ENCODE measurements around the gene TFCP2L1. TPM values are rescaled to one million over a fixed set of nuclear protein-coding genes. Genes with fewer than 3 reads are reported as not detected.
"Not testable (repeated sequence)": the region's sequence is repeated elsewhere in the genome, so short reads cannot be mapped to it uniquely, and the experiment has no call there.

TFCP2L1 gene
- total and polyA plus RNA-seq, 2 donors (not counting 3 experiments of a cell fraction or from before 2014, with no cell fraction given) = not detected

DNA sequence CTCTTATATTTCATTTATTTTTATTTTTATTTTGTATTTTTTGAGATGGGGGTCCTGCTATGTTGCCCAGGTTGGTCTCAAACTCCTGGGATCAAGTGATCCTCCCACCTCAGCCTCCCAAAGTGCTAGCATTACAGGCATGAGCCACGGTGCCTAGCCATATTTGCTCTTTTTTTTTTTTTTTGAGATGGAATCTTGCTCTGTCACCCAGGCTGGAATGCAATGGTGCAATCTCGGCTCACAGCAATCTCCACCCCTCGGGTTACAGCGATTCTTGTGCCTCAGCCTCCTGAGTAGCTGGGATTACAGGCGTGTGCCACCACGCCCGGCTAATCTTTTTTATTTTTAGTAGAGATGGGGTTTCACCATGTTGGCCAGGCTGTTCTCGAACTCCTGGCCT is 46.3 kb upstream of the TFCP2L1 start:
- intact Hi-C loops (cut with micrococcal nuclease); FAIRE-seq; H3K27me3 ChIP-seq (ENCODE audit: control insufficient read depth in 2 of 2, insufficient read depth in 2 of 2, low read length in 2 of 2); H3K4me1 ChIP-seq (ENCODE audit: control insufficient read depth, extremely low read depth, insufficient read depth, low read length); dilution Hi-C loops (cut with MboI; ENCODE audit: extremely low pct_ligation_motif_present, low sequenced_read_pairs); BruUV-seq (replicated peaks); H3K79me2 ChIP-seq (ENCODE audit: control insufficient read depth, insufficient read depth, low read length); H3K9me1 ChIP-seq (replicated peaks; ENCODE audit: control insufficient read depth, extremely low read depth, insufficient read depth, low read length); H4K20me1 ChIP-seq (replicated peaks; ENCODE audit: control insufficient read depth, extremely low read depth, insufficient read depth, low read length); H3K4me3 ChIP-seq (replicated peaks in 1 of 3; ENCODE audit: insufficient read depth in 1 of 3, low read depth in 1 of 3, low read length in 3 of 3); DNase-seq (ENCODE audit: low read depth, low spot score); H2AFZ ChIP-seq (ENCODE audit: low read depth, low read length); POLR2A ChIA-PET; CTCF ChIA-PET; H3K9me3 ChIP-seq (replicated peaks; ENCODE audit: control insufficient read depth, insufficient read depth, low read length); H3K27ac ChIP-seq (ENCODE audit: insufficient read depth, low read depth, low read length); H3K4me2 ChIP-seq (ENCODE audit: insufficient read depth, low read length); H3K36me3 ChIP-seq (ENCODE audit: control insufficient read depth in 2 of 2, extremely low read depth in 1 of 2, insufficient read depth in 2 of 2, low read length in 2 of 2); H3K9ac ChIP-seq (replicated peaks; ENCODE audit: extremely low read depth, insufficient read depth, low read length): not testable (repeated sequence)

DNA sequence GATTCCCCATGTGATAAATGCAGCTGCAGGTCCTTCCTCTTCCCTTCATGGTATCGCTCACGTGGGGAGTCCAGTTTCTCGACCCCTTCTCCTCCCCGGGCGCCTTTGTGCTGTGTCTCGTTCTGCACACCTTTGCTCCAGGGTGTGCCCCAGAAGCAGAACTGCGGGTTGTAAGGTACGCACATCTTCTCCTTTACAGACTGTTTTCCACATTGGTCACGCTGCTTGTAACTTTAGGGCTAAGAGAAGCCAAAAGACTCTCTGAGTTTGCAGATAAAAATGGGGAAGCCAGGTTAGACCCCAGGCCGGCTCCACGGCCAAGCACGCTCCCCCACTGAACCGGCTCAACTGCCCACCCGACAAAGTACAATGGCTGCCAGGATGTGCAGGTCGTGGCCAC is 45.9 kb upstream of the TFCP2L1 start:
- Histone ChIP-seq H3K4me2 (ENCODE audit: insufficient read depth, low read length) (no peak overlapping the region), H3K9me1 (replicated peaks; ENCODE audit: control insufficient read depth, extremely low read depth, insufficient read depth, low read length) (no peaks in the 10 kb centered on the region), H3K4me3 (replicated peaks in 1 of 3; ENCODE audit: insufficient read depth in 1 of 3, low read depth in 1 of 3, low read length in 3 of 3) (no peak overlapping the region), H3K4me1 (ENCODE audit: control insufficient read depth, extremely low read depth, insufficient read depth, low read length) (no peaks in the 10 kb centered on the region), H3K79me2 (ENCODE audit: control insufficient read depth, insufficient read depth, low read length) (no peaks in the 10 kb centered on the region), H3K27ac (ENCODE audit: insufficient read depth, low read depth, low read length) (no peak overlapping the region), H3K9ac (replicated peaks; ENCODE audit: extremely low read depth, insufficient read depth, low read length) (no peak overlapping the region), H2AFZ (ENCODE audit: low read depth, low read length) (no peak overlapping the region), H3K27me3 (ENCODE audit: control insufficient read depth in 2 of 2, insufficient read depth in 2 of 2, low read length in 2 of 2) (no peaks in the 10 kb centered on the region), H3K36me3 (ENCODE audit: control insufficient read depth in 2 of 2, extremely low read depth in 1 of 2, insufficient read depth in 2 of 2, low read length in 2 of 2) (no peaks in the 10 kb centered on the region), H3K9me3 (replicated peaks; ENCODE audit: control insufficient read depth, insufficient read depth, low read length) (no peaks in the 10 kb centered on the region), H4K20me1 (replicated peaks; ENCODE audit: control insufficient read depth, extremely low read depth, insufficient read depth, low read length) (no peaks in the 10 kb centered on the region)
- FAIRE-seq = no peak
- no peak for TF ChIP-seq MYC (IDR thresholded peaks at IDR 0.05; ENCODE audit: low read depth, low read length)
- TF ChIP-seq FOS (IDR thresholded peaks at IDR 0.05; ENCODE audit: borderline replicate concordance, insufficient read depth, low read length) = no peak
- no peak for TF ChIP-seq MAX (IDR thresholded peaks at IDR 0.05; ENCODE audit: insufficient read depth, insufficient read length)
- TF ChIP-seq EZH2 (IDR thresholded peaks at IDR 0.05; ENCODE audit: borderline replicate concordance, low read depth, low read length, severe bottlenecking) = no peak
- no peak for TF ChIP-seq GATA2 (IDR thresholded peaks at IDR 0.05; ENCODE audit: insufficient read depth, insufficient read length, low read depth, low read length)
- no peak for TF ChIP-seq CTCF (IDR thresholded peaks at IDR 0.05; ENCODE audit: extremely low read depth in 1 of 2, insufficient read depth in 1 of 2, low read depth in 1 of 2, low read length in 2 of 2)
- no peak for TF ChIP-seq JUN (IDR thresholded peaks at IDR 0.05; ENCODE audit: borderline replicate concordance, insufficient read depth, insufficient read length, low read depth)
- TF ChIP-seq POLR2A (IDR thresholded peaks at IDR 0.05; ENCODE audit: low read depth, low read length) = no peak
- no peak for TF ChIP-seq POLR2AphosphoS5 (IDR thresholded peaks at IDR 0.05; ENCODE audit: insufficient read depth, low read depth, low read length)
- ChIA-PET POLR2A (no interaction called here), CTCF (no interaction called here)
- DNase-seq (ENCODE audit: low read depth, low spot score) = no peak
- dilution Hi-C loops (cut with MboI; ENCODE audit: extremely low pct_ligation_motif_present, low sequenced_read_pairs) = no loop called here
- intact Hi-C loops (cut with micrococcal nuclease) = no loop called here
- no TSS peak for BruUV-seq (replicated peaks)

All from endothelial cell of umbilical vein (primary cell).